CD14-positive monocyte (primary cell): ENCODE results near the gene DCAF4. TPM values are rescaled to one million over a fixed set of nuclear protein-coding genes. Genes with fewer than 3 reads are reported as not detected.

Experiments
- DNase-seq, 3 donors: peaks; one replicate each; pipeline ENCODE4 v3.0.0-alpha.2; 2011 to 2022
- H2AFZ ChIP-seq: 2 replicates; pipeline ENCODE4 v1.6.0; 2012; ENCODE audit warnings: mild to moderate bottlenecking, low read depth, low read length, inconsistent platforms; ENCODE audit not compliant: insufficient read depth, poor library complexity, severe bottlenecking
- H3K27ac ChIP-seq, 2 donors: 1 replicate in 1 of 2; 2 replicates in 1 of 2; pipeline ENCODE4 v1.5.1; 2012 to 2013; ENCODE audit warnings: low read length in 2 of 2, control low read depth in 1 of 2, inconsistent platforms in 1 of 2, low read depth in 1 of 2, mild to moderate bottlenecking in 1 of 2
- H3K27me3 ChIP-seq, 2 donors: one replicate each; pipeline versions ENCODE4 v1.6.0 to v1.6.1; 2011 to 2013; ENCODE audit warnings: low read length in 2 of 2; ENCODE audit not compliant: control insufficient read depth in 2 of 2, insufficient read depth in 2 of 2
- H3K36me3 ChIP-seq, 2 donors: replicated peaks in 1 of 2; 1 replicate in 1 of 2; 2 replicates in 1 of 2; pipeline versions ENCODE4 v1.5.1 to v1.6.1; 2012 to 2013; ENCODE audit warnings: low read length in 2 of 2, control low read depth in 1 of 2, inconsistent platforms in 1 of 2, mild to moderate bottlenecking in 1 of 2; ENCODE audit not compliant: insufficient read depth in 2 of 2, control insufficient read depth in 1 of 2
- H3K4me1 ChIP-seq, 2 donors: 1 replicate in 1 of 2; 2 replicates in 1 of 2; pipeline versions ENCODE4 v1.5.1 to v1.6.1; 2012 to 2013; ENCODE audit warnings: low read length in 2 of 2, control low read depth in 1 of 2, inconsistent platforms in 1 of 2, mild to moderate bottlenecking in 1 of 2, moderate library complexity in 1 of 2; ENCODE audit not compliant: insufficient read depth in 2 of 2, control insufficient read depth in 1 of 2
- H3K4me2 ChIP-seq: replicated peaks from 2 replicates; pipeline ENCODE3; 2012; ENCODE audit warnings: low read length, moderate library complexity, mild to moderate bottlenecking; ENCODE audit not compliant: poor library complexity, severe bottlenecking; ENCODE audit errors: extremely low read depth
- H3K4me3 ChIP-seq, 3 experiments: fragments of 200-600 bp in 1 of 3; sonication (generic) in 1 of 3; replicated peaks in 1 of 3; 1 replicate in 2 of 3; 2 replicates in 1 of 3; pipeline ENCODE4 v1.5.1; 2011 to 2013; ENCODE audit warnings: low read length in 3 of 3, mild to moderate bottlenecking in 3 of 3, control low read depth in 2 of 3, low read depth in 2 of 3, inconsistent platforms in 1 of 3, moderate library complexity in 1 of 3
- H3K79me2 ChIP-seq: 2 replicates; pipeline ENCODE4 v1.6.0; 2012; ENCODE audit warnings: mild to moderate bottlenecking, control low read depth, inconsistent platforms, low read length, moderate library complexity; ENCODE audit not compliant: insufficient read depth
- H3K9ac ChIP-seq: 2 replicates; pipeline ENCODE4 v1.6.0; 2017; ENCODE audit warnings: low read length, mild to moderate bottlenecking; ENCODE audit not compliant: insufficient read depth, poor library complexity, severe bottlenecking
- H3K9me3 ChIP-seq, 2 donors: replicated peaks in 1 of 2; 1 replicate in 1 of 2; 2 replicates in 1 of 2; pipeline versions ENCODE4 v1.5.1 to v1.6.1; 2012 to 2013; ENCODE audit warnings: low read length in 2 of 2, control low read depth in 1 of 2; ENCODE audit not compliant: control insufficient read depth in 1 of 2, insufficient read depth in 1 of 2
- H4K20me1 ChIP-seq: 2 replicates; pipeline ENCODE4 v1.6.0; 2012; ENCODE audit warnings: mild to moderate bottlenecking, low read length, control low read depth, moderate library complexity; ENCODE audit not compliant: insufficient read depth
- H3K27ac Mint-ChIP-seq, 7 donors: one replicate each; pipeline ENCODE4 v1.8.0; 2020; ENCODE audit warnings: mild to moderate bottlenecking in 7 of 7, mixed read lengths in 7 of 7, moderate library complexity in 6 of 7, inconsistent platforms in 2 of 7
- H3K27me3 Mint-ChIP-seq, 3 donors: one replicate each; pipeline ENCODE4 v1.8.0; 2021 to 2022; ENCODE audit warnings: low read depth in 3 of 3, mild to moderate bottlenecking in 3 of 3, mixed read lengths in 3 of 3, moderate library complexity in 3 of 3, inconsistent platforms in 1 of 3
- H3K36me3 Mint-ChIP-seq, 2 donors: one replicate each; pipeline ENCODE4 v1.8.0; 2020; ENCODE audit warnings: mixed read lengths in 2 of 2, inconsistent platforms in 1 of 2, mild to moderate bottlenecking in 1 of 2
- H3K4me1 Mint-ChIP-seq: one replicate; pipeline ENCODE4 v1.8.0; 2020; ENCODE audit warnings: mild to moderate bottlenecking, mixed read lengths
- H3K4me3 Mint-ChIP-seq, 2 donors: one replicate each; pipeline ENCODE4 v1.8.0; 2020; ENCODE audit warnings: mild to moderate bottlenecking in 2 of 2, mixed read lengths in 2 of 2, moderate library complexity in 1 of 2
- H3K9me3 Mint-ChIP-seq, 7 donors: one replicate each; pipeline ENCODE4 v1.8.0; 2020 to 2022; ENCODE audit warnings: mixed read lengths in 7 of 7, mild to moderate bottlenecking in 6 of 7, moderate library complexity in 6 of 7, inconsistent platforms in 2 of 7
- CTCF ChIP-seq: fragments of 200-600 bp; IDR thresholded peaks from one replicate; pipeline ENCODE4 v1.8.0; 2022; ENCODE audit warnings: antibody characterized with exemption, mild to moderate bottlenecking
- WGBS: methylation state at CpG from one replicate; pipeline ENCODE4 v1.1.5; 2013; ENCODE audit warnings: missing lambda C conversion rate; ENCODE audit not compliant: insufficient coverage; 5-methylcytosine and 5-hydroxymethylcytosine counted together
- intact Hi-C, 2 donors: fragments of 100-400 bp; cut with micrococcal nuclease; formaldehyde crosslinking; loops; one replicate each; pipeline versions ENCODE4 v1.15.0 to v1.15.1; 2023
- polyA plus RNA-seq, 3 donors: library from polyadenylated mRNA; depleted of rRNA in 1 of 3; unstranded in 2 of 3; stranded (reverse) in 1 of 3; fragments of 300-500 nt in 2 of 3; fragments of >200 nt in 1 of 3; fragmentation: Illumina TruSeq in 2 of 3; gene quantifications; 1 replicate in 2 of 3; 2 replicates in 1 of 3; pipeline ENCODE4 v1.2.3, GENCODE V29; 2012 to 2021

Gene DCAF4
- polyA plus RNA-seq, 3 donors = 1.1 to 7.2 (median 2.3) TPM

GRCh38 chr14:72966038-72966437 is 39.8 kb downstream of the DCAF4 start:
- Histone ChIP-seq H3K27me3 (no peaks in the 10 kb centered on the region), H3K9ac (no peak overlapping the region), H2AFZ (no peak overlapping the region), H3K4me3 (no peak overlapping the region), H3K4me1 (no peaks in the 10 kb centered on the region), H3K27ac (no peak overlapping the region), H4K20me1 (no peaks in the 10 kb centered on the region), H3K79me2 (no peaks in the 10 kb centered on the region), H3K9me3 (no peaks in the 10 kb centered on the region), H3K36me3 (peaks cover 24 to 38% of the 10 kb centered on the region in 2 donors), H3K4me2 (no peak overlapping the region)
- peak overlapping the region in 3 of 7 donors; percentile 0 to 5 (median 1) for H3K27ac Mint-ChIP-seq
- H3K9me3 Mint-ChIP-seq = no peaks in the 10 kb centered on the region
- intact Hi-C loops = no loop called here
- no peak for DNase-seq
- H3K4me1 Mint-ChIP-seq = peaks cover 4% of the 10 kb centered on the region
- peaks cover 39 to 45% of the 10 kb centered on the region in 2 donors for H3K36me3 Mint-ChIP-seq
- 92% methylated on average over 5 of the region's 6 CpGs for WGBS
- H3K4me3 Mint-ChIP-seq = no peak overlapping the region
- TF ChIP-seq CTCF = no peak
- H3K27me3 Mint-ChIP-seq = peaks cover 0 to 2% (median 0%) of the 10 kb centered on the region in 3 donors

GRCh38 chr14:72968316-72968715 is 42.1 kb downstream of the DCAF4 start:
- Histone ChIP-seq H3K27ac (no peak overlapping the region), H3K27me3 (no peaks in the 10 kb centered on the region), H3K4me1 (no peaks in the 10 kb centered on the region), H4K20me1 (no peaks in the 10 kb centered on the region), H2AFZ (no peak overlapping the region), H3K4me2 (no peak overlapping the region), H3K9ac (no peak overlapping the region), H3K4me3 (no peak overlapping the region), H3K9me3 (no peaks in the 10 kb centered on the region), H3K79me2 (no peaks in the 10 kb centered on the region), H3K36me3 (peaks cover 40 to 60% of the 10 kb centered on the region in 2 donors)
- Mint-ChIP-seq H3K27ac (no peak overlapping the region), H3K36me3 (peaks cover 55 to 60% of the 10 kb centered on the region in 2 donors), H3K4me1 (peaks cover 4% of the 10 kb centered on the region), H3K9me3 (no peaks in the 10 kb centered on the region), H3K27me3 (peaks cover 0 to 1% (median 0%) of the 10 kb centered on the region in 3 donors), H3K4me3 (no peak overlapping the region)
- DNase-seq = no peak
- intact Hi-C loops = no loop called here
- no CpG with 5 or more reads among the region's 5 CpGs for WGBS
- TF ChIP-seq CTCF = no peak
